Endothelial cell of hepatic sinusoid (primary cell): Measurements from ENCODE around the gene TRPM2.
"Not testable (repeated sequence)": the region's sequence is repeated elsewhere in the genome, so short reads cannot be mapped to it uniquely, and the experiment has no call there.

Experiments used
- in situ Hi-C: cut with HindIII; loops from 2 replicates; pipeline ENCODE4 v1.10.0; 2017; ENCODE audit warnings: low sequenced_read_pairs

The TRPM2 gene

DNA sequence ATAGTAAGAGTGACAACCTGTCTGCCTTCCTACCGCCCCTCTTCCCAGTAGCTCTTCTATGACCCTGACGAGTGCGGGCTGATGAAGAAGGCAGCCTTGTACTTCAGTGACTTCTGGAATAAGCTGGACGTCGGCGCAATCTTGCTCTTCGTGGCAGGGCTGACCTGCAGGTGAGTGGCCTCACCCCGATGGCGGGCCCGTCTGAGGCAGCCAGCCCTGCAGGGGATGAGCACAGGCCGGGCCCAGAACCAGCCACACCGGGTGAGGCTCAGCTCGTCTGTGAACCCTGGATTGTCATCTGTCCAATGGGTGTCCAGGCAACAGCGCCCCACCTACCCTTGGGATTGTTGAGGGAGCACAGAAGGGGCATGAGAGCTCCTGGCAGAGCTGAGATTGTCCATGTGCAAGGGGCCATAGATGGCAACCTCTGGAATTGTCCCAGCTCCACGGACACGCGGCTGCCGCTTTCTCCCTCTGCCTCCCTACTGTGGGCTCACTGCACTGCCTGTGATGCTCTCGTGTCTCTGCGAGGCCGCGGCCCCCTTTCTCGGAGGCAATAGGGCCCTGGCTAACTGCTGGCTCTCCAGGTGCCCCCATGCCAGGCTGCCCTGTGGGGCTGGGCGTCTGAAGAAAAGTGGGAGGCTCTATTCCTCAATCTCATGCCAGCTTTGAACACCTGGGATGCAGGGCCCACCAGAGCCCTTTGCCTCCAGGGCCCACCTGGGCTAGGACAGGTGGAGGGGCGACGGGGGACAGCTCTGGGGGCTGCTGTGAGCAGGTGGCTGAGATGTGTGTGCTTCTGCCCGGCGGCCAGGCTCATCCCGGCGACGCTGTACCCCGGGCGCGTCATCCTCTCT lies 51.9 kb downstream of the TRPM2 start:
- in situ Hi-C loops = no loop called here

DNA sequence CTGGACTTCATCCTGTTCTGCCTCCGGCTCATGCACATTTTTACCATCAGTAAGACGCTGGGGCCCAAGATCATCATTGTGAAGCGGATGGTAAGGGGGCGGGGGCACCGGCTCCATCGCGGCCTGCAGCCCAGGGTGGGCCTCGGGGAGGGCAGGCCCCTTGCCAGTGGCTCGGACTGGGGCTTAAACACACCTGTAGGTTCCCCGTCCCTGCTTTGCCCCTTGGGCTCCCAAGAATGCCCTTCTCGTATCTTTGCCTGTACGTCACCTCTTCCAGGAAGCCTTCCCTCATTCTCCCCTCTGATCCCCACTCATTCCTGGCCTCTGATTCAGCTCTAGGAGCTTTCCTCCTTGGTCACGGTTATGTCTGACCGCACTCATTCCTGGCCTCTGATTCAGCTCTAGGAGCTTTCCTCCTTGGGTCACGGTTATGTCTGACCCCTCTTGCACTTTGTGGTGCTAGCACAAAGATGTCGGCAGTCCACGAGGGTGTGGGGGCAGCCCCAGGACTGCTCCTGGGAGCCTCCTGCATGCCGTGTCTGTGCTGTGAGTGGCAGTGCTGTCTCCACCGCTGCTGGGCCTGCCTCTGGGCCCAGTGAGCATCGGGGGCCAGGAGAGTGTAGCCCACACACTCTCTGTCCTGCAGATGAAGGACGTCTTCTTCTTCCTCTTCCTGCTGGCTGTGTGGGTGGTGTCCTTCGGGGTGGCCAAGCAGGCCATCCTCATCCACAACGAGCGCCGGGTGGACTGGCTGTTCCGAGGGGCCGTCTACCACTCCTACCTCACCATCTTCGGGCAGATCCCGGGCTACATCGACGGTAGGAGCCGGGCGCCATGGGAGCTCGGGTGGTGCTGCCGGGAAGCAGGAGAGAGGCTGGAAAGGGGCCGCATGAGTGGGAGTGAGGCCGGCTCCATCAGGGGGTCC lies 52.8 kb downstream of the TRPM2 start:
- in situ Hi-C loops = no loop called here

DNA sequence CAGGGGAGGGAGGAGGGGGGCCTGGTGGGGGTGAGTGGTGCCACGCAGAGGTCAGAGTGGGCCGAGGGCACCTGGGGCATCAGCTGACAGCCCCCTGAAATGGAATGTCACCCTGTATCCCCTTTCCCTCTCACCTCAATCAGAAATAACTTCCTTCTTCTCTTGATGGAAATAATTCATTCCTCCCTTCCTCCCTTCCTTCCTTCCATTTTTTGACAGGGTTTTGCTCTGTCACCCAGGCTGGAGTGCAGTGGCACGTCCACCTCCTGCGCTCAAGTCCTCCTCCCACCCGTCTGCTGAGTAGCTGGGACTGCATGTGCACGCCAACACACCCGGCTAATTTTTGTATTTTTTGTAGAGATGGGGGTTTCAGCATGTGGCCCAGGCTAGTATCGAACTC lies 53.5 kb downstream of the TRPM2 start:
- in situ Hi-C loops = no loop called here

DNA sequence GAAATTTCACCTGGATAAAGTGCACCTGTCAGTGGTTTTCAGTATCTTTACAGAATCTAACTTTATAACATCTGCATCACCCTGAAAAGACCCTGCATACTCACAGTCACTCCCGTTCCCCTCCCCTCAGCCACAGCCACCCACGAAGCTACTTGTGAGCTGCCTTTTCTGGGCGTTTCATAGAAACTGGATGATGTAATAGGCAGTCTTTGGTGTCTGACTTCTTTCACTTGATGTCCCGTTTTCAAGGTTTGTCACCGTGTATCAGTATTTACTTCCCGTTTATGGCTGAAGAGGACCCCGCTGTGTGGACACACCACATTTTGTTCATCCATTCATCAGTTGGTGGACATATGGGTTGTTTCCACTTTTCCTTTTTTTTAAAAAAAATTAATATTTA lies 54.1 kb downstream of the TRPM2 start:
- in situ Hi-C loops = no loop called here

DNA sequence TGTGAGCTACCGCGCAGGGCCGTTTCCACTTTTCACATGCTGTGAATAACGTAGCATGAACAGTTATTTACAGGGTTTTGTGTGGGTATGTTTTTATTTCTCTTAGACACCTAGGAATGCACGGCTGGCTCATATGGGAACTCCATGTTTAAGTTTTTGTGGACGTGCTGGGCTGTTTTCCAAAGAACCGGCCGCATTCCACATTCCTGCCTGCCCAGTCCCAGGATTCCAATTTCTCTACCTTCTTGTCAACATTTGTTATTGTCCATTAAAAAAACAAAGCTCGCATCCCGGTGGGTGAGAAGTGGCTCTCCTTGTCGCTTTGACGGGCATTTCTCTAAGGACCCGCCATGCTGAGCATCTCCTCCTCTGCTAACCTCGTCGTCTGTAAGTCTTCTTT lies 54.8 kb downstream of the TRPM2 start:
- in situ Hi-C loops = no loop called here

DNA sequence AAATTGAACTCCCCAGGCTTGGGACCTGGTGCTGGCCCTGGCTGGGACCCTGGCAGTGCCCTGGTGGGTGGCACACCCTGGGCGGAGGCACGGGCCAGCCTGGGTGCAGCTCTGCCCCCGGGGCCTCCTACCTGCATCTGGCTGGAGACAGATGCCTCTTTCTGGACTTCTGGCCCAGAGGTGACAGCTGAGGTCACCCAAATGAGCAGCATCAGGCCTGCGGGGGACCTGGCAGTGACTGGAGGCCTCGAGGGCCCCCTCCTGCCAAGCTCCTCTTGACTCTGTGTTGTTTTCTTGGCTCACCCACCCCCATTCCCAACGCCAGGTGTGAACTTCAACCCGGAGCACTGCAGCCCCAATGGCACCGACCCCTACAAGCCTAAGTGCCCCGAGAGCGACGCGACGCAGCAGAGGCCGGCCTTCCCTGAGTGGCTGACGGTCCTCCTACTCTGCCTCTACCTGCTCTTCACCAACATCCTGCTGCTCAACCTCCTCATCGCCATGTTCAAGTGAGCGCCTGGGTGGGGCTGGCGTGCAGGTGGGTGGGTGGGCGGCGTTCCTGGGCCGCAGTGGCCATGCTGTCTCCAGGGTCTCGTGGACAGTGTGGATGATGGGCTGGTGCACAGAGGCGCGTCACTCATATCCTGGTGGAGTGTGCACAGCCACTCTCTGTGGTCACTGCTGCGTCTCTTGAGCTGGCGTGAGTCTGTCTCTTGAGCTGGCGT lies 60.3 kb downstream of the TRPM2 start:
- in situ Hi-C loops = no loop called here

DNA sequence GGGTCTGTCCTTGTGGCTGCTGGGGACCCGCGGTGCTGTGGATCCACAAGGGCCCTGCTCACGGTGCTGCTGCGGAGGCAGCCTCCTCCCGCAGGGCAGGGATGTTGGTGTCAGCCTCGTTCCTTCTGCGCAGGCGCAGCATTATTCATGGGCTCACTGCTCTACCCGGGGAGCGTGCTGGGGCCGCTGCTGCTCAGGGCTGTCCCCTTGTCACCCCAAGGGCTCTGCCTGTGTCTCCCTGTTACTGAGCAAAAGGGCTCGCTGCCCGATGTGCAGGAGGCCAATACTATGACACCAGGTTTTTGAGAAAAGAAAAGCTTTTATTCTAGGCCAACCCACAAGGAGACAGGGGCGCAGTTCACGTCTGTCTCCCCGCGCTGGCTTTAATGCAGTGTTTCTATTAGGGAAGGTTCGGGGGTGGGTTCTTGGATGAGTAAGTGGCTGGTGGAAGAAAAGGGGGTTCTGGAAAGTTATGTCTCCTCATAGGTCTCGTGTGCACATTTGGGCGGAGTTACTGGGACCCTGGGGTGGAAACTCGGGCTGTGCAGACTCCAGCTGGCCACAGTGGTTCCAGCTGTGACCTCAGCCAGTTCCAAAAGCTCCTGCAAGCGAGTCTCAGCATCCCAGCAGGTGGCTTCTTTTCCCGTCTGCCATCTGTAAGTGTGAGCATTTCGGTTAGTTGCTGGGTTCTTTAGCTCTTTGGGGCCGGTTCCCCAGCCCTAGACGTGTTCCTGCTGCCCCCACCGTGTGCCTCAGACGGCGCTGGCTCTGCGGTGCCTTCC lies 61.1 kb downstream of the TRPM2 start:
- in situ Hi-C loops = no loop called here

DNA sequence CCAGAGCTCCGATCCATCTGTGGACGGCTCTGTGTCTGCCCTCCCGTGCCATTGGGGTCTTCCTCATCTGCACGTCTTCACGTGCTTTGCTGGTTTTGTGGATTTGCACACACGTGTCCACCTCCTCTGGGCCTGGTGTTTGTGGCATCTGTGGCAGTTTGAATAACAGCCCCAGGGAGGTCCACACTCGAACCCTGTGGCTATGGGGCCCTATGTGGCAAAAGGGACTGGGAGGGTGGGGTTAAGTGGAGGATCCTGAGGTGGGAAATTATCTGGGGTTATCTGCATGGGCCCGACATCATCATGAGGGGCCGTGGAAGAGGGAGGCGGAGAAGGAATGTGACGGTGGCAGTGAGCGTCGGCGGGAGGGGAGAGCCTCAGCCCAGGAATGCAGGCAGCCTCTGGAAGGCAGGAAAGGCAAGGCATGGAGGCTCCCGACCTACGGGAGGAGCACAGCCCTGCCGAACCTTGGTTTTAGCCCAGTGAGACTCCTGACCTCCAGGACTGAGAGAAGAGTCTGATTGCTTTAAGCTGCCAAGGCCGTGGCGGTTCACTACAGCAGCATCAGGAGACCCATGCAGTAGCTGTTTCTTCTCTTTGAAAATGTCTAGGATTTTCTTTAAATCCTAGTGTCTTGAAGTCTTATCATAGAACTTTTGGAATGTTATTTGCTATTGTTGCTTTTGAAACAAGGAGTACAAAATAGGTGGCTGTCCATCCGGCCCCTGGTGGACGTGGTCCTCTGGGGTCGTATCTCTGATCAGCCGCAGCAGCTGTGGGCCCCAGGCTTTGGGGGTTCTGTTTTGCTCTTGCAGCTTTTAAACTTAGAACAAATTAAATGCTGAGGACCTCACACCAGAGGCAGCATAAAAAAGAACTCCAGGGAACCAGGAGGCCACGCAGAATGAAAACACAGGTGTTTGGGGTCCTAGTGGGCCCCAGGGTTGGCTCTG lies 61.9 kb downstream of the TRPM2 start:
- in situ Hi-C loops = no loop called here

DNA sequence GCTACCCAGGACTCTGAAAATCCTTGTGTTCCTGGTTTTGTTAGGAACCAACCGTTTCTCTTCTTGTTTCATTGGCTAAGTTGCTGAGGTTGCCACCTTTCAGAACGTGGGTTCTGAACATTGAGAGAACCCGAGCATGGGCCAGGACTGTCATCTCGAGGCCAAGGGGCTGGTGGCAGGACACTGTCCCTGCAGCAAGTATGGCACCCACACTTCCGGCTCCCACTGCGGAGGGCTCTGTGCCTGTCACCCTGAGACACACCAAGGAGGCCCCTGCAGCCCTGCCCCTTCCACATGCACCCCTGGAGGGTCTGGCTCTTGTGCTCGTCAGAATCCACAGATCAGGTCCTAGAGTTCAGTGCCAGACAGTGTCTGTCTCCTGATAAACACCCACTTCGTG lies 62.8 kb downstream of the TRPM2 start:
- in situ Hi-C loops = no loop called here

DNA sequence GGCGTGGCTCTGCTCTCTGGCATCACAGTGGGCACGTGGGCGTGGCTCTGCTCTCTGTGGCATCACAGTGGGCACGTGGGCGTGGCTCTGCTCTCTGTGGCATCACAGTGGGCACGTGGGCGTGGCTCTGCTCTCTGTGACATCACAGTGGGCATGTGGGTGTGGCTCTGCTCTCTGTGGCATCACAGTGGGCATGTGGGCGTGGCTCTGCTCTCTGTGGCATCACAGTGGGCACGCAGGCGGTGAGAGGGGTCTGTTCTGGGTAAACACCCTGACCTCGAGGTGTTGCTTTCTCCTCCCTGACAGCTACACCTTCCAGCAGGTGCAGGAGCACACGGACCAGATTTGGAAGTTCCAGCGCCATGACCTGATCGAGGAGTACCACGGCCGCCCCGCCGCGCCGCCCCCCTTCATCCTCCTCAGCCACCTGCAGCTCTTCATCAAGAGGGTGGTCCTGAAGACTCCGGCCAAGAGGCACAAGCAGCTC lies 64.2 kb downstream of the TRPM2 start:
- in situ Hi-C loops = not testable (repeated sequence)

DNA sequence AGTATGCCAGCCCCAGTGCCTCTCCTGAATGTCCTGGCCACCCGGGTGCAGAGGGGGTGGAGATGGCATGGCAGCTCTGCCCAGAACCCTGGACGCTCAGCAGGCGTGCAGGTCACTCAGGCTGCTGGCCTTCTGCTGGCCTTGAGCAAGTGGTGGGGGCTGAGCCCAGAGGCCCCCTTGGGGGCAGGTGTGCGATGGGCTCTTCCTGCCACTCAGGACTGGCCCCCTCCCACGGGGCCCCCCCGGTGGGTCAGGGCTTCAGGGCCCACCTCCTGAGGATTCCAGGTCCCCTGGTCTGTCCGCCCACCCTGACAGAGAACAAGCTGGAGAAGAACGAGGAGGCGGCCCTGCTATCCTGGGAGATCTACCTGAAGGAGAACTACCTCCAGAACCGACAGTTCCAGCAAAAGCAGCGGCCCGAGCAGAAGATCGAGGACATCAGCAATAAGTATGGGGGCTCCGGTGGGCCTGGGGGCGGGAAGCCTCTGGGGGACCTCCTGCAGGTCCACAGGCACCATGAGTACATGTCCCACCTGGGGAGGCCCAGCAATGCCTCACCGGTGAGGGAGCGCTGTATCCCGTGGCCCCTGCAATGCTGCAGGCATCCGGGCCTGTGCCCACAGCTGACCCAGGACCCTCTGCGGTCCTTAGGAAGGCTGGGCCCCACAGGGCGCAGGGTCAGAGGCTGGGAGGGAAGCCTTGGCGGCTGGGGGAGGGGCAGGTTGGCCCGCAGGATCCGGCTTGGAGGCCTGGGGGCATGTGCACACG lies 64.9 kb downstream of the TRPM2 start:
- in situ Hi-C loops = no loop called here

DNA sequence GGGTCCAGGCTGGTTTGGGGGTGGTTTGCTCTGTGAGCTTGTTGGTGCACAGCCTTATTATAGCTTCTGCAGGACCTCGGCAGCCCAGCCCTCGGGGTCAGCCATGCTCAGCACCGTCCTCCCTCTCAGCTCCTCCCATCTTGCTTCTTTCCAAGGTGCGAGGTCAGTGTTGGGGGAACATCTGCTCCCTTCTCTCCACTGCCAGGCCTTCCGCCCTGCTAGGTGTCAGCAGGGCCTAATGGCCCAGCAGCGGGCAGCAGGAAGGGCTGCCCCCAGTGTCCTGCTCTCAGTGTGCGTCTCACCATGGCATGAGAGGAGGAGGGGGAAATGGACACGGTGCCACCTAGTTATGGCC lies 65.4 kb downstream of the TRPM2 start:
- in situ Hi-C loops = no loop called here

DNA sequence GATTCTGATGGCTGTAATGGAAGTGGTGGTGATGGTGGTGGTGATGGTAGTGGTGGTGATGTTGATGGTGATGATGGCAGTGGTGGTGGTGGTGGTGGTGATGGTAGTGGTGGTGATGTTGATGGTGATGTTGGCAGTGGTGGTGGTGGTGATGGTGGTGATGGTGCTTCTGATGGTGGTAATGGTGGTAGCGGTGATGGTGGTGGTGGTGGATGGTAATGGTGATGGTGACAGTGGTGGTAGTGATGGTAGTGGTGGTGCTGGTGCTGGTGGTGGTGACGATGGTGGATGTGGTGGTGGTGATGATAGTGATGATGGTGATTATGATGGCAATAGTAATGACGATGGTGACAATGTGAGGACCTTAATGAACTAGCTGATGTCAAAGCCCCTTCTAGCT lies 66.3 kb downstream of the TRPM2 start:
- in situ Hi-C loops = no loop called here

DNA sequence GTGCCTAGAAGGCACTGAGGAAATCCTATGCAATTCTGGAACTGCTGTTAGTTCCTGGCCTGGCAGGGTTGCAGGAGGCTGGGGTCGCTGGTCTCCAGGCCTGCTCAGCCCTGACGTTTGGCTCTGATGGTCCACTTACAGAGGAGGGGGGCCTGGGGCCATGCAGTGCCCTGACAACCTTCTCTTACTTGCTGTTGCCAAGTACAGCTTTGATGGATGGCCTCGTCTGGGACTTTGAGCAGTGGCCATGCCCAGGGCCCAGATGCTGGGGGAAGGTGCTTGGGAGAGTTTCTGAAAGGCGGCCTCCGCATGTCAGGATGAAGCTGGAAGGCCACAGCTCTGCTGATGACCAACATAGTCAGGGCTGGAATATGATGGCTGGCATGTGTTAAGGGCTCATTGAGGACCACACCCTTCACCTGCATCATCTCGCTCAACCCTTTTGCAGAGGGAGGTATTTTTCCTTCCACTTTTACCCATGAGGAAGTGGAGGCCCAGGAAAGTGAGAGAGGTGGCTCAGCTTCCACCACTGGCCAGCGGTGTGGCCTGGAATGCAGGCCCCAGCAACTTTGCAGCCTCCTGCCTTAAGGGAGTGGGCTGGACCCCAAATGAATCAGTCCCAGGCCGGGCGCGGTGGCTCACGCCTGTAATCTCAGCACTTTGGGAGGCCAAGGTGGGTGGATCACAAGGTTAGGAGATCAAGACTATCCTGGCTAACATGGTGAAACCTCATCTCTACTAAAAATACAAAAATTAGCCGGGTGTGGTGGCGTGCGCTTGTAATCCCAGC lies 67.2 kb downstream of the TRPM2 start:
- in situ Hi-C loops = no loop called here

DNA sequence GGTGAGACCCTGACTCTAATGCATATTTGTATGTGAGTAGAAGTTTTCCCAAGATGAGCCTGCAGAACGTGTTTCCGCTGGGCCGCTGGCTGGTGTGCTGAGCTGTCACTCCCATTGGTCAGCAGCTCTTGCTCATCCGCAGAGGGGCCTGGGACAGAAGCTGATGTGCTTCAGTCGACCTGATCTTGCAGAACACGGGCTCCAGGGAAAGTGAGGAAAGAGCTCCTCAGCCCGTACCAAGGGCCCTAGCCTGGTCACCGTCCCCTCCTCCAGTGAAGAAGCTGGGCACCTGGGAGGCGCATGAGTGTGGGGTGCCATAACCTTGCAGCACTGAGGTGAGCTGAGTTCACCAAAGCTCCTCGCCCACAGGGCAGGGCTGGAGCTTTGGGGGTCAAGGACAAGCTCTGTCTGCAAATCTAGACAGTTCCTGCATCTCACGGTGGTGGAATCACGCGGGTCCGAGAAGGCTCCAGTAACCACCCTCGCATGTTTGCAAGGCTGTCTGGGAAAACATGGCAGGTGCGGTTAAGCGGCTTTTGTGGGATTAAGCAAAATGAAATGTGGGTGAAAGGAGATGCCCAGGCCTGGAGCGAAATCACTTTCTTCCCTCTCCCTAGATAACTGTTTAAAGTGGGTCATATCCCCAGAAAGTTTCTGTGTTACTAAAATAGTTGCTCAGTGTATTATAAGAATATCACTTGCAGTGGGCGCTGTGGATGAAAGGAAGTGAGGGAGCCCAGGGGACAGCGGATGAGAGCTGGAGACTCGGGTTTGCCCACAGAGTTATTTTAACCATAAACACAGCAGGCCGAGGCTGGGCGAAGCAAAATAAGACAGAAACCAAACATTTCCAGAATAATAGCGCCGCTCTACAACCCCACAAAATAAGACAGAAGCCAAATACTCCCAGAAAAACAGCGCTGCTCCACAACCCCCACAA lies 68.8 kb downstream of the TRPM2 start:
- in situ Hi-C loops = no loop called here

DNA sequence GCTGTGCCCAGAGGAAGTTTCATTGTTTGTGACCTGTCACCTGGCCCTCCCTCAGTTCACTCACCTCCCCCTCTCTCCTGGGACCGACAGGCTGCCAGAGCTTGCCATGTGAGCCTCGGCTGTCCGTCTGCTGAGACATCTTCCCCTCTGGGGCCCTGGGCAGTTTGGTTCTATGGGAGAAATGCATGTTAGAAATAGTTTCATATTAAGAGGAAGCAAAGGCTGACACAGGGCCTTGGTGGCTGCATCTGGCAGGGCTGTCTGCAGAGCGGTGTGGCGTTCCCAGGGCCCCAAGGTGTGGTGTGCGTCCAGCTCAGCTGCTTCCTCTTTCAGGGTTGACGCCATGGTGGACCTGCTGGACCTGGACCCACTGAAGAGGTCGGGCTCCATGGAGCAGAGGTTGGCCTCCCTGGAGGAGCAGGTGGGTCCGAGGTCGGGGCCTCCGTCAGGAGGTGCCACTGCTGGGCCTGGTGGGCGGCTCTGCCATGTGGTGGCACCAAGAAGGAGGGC lies 69.9 kb downstream of the TRPM2 start:
- in situ Hi-C loops = no loop called here
